ENCODE measurements around the gene DNM3.

DNA sequence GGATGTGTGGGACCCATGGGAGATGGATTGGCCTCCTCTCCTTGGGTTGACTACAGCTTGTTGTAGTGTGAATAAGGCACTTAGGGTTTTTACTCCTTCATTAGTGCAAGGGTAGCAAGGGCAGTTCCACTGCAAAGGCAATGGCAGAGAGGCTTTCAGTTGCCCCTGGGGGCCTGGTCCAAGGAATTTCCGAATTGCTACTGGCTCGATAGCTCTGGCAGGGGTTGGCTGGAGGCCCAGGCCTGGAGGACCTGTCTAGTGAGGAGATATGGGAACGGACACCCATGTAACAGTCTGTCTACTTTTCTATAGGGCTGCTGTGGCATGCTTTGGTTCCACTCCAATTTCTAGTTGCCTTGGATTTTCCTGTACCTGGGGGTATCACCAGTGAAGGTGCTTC lies 360.3 kb downstream of the DNM3 start:
- TF ChIP-seq, protein P1, sequence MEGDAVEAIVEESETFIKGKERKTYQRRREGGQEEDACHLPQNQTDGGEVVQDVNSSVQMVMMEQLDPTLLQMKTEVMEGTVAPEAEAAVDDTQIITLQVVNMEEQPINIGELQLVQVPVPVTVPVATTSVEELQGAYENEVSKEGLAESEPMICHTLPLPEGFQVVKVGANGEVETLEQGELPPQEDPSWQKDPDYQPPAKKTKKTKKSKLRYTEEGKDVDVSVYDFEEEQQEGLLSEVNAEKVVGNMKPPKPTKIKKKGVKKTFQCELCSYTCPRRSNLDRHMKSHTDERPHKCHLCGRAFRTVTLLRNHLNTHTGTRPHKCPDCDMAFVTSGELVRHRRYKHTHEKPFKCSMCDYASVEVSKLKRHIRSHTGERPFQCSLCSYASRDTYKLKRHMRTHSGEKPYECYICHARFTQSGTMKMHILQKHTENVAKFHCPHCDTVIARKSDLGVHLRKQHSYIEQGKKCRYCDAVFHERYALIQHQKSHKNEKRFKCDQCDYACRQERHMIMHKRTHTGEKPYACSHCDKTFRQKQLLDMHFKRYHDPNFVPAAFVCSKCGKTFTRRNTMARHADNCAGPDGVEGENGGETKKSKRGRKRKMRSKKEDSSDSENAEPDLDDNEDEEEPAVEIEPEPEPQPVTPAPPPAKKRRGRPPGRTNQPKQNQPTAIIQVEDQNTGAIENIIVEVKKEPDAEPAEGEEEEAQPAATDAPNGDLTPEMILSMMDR (IDR thresholded peaks at IDR 0.05; ENCODE audit: low read depth, low read length, poor library complexity, severe bottlenecking), result no peak
- TF ChIP-seq EZH2phosphoT487 (IDR thresholded peaks at IDR 0.05; ENCODE audit: borderline replicate concordance, low read length), result no peak

All from DOHH2 (cell line).